Measurements from ENCODE around the gene SURF2.

Gene SURF2

DNA sequence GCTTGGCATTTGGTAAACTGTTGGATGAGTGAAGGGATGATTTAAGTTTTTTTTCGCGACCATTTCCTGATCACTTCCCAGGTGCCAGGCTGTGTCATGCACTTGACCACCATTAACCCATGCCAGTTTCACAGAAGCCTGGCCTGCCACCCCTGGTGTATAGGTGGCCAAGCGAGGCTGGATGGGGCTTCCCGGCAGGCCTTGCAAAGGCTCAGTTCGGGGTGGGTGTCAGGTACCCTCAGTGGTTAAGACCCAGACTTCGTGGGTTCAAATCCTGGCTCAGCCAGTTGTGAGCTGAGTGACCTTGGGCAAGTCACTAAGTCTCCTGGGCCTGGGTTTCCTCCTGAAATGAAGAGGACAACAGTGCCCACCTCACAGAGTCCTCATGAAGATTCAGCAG is 10.8 kb upstream of the SURF2 start:
- TF ChIP-seq, protein P1, sequence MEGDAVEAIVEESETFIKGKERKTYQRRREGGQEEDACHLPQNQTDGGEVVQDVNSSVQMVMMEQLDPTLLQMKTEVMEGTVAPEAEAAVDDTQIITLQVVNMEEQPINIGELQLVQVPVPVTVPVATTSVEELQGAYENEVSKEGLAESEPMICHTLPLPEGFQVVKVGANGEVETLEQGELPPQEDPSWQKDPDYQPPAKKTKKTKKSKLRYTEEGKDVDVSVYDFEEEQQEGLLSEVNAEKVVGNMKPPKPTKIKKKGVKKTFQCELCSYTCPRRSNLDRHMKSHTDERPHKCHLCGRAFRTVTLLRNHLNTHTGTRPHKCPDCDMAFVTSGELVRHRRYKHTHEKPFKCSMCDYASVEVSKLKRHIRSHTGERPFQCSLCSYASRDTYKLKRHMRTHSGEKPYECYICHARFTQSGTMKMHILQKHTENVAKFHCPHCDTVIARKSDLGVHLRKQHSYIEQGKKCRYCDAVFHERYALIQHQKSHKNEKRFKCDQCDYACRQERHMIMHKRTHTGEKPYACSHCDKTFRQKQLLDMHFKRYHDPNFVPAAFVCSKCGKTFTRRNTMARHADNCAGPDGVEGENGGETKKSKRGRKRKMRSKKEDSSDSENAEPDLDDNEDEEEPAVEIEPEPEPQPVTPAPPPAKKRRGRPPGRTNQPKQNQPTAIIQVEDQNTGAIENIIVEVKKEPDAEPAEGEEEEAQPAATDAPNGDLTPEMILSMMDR (IDR thresholded peaks at IDR 0.05; ENCODE audit: insufficient read depth, low read length, poor library complexity, severe bottlenecking) = no peak
- Histone ChIP-seq H3K27me3 (replicated peaks; ENCODE audit: control insufficient read depth, insufficient read depth, low read length) (no peaks in the 10 kb centered on the region), H3K4me3 (replicated peaks; ENCODE audit: low read depth, low read length) (no peak overlapping the region), H3K36me3 (ENCODE audit: control insufficient read depth, insufficient read depth, low read length) (peaks cover 43% of the 10 kb centered on the region)
- no peak for DNase-seq (ENCODE audit: extremely low read depth, insufficient read length)

DNA sequence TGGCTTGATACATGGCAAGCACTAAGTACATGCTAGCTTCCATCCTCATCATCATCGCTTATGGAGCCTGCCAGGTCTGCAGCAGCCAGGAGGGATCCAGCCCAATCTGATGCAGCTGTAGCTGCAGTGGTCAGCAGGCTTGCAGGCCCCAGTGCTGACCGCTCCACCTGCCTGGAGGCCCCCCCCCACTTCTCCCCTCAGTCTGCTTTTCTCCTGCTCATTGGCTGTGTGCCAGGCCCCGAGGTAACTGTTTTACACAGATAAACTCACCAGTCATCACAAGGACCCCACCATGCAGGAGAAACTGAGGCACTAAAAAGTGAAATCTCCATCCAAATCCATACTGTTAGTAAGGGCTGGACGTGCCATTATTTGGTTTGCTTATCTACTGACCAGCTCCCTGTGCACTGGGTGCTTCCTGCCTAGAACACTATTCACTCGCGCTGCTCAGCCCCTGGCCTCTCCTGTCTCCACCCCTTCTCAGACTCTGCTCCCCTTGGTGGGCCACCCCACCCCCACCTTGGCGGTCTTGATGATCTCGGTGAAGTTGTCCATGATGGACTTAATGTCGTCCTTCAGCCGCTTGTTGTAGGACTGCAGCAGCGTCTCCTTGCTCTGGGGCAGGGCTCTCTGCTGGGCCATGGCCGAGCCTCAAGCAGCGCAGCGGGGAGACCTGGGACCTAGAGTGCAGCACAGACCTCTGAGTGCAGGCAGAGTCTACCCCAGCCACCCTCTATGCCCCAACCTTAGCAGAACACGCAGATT is 10.1 kb upstream of the SURF2 start:
- Histone ChIP-seq H3K4me3 (replicated peaks; ENCODE audit: low read depth, low read length) (peak overlapping the region; percentile 99), H3K27me3 (replicated peaks; ENCODE audit: control insufficient read depth, insufficient read depth, low read length) (no peaks in the 10 kb centered on the region), H3K36me3 (ENCODE audit: control insufficient read depth, insufficient read depth, low read length) (peaks cover 40% of the 10 kb centered on the region)
- TF ChIP-seq, protein P1 (IDR thresholded peaks at IDR 0.05; ENCODE audit: insufficient read depth, low read length, poor library complexity, severe bottlenecking) = no peak
- DNase-seq (ENCODE audit: extremely low read depth, insufficient read length) = no peak

DNA sequence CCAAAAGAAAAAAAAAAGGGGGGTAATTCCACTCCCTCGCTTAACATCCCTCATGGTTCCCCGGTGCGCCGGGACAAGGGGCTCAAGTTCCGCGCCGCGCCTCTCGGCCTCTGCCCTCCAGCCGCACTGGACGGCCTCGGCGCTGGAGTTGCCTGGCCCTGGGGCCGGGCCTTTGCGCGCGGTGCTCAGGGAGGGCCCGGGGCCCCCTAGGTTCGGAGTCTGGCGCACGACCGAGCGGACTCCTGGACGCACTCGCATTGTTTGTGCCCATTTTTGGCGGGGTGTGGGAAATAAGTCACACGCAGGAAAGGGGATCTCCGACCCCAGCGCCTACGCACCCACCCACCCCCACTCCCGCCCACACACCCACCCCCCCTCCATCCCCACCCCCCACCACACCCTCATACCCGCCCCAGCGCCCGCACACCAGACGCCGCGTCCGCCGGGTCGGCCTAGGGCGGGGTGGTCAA is 8.8 kb upstream of the SURF2 start:
- peak overlapping the region; percentile 99 for H3K4me3 ChIP-seq (replicated peaks; ENCODE audit: low read depth, low read length)
- TF ChIP-seq, protein P1 (IDR thresholded peaks at IDR 0.05; ENCODE audit: insufficient read depth, low read length, poor library complexity, severe bottlenecking) = no peak
- no peaks in the 10 kb centered on the region for H3K27me3 ChIP-seq (replicated peaks; ENCODE audit: control insufficient read depth, insufficient read depth, low read length)
- DNase-seq (ENCODE audit: extremely low read depth, insufficient read length) = peak; percentile 74
- peaks cover 43% of the 10 kb centered on the region for H3K36me3 ChIP-seq (ENCODE audit: control insufficient read depth, insufficient read depth, low read length)

DNA sequence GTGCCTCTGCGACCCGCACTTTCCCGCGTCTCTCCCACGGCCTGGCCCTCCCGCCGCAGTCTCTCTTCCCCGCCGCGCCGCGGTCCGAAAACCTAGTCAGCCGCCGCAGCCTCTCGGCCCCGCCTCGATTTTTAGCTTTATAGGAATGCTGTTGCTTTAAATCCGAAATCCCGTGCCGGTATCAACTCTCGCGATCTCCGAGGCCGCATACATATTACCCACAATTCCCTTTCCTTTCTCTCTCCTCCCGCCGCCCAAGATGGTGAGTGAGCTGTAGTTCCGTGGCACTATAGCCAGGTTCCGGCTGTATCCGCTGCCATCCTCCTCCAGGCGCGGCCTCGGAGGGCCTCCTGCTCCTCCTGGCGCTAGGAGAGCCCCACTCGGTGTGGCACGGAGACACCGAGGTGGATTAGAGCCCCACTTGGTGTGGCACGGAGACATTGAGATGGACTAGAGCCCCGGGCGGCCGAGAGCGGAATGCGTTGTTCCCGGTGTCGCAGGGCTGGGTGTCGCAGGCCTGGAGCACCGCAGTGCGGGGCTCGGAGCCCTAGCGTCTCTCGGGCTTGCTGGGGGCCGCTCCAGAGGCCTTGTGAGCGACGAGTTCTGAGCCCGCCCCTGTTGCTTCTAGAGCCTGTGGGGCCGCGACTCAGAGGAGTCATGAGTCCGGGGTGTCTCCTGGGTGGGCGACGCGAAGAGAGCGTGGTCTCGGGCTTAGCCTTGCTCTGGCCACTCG is 8.2 kb upstream of the SURF2 start, which contains the start of the genes MED22 and RPL7A:
MED22 (minus strand) TSS at position 147 of the 733 bp plus-strand sequence. CDS start 1,469 bp downstream, outside the sequence.
RPL7A (plus strand) TSS at position 234 of the 733 bp plus-strand sequence; CDS start at position 260, 26 bp downstream.
- Histone ChIP-seq H3K27me3 (replicated peaks; ENCODE audit: control insufficient read depth, insufficient read depth, low read length) (no peaks in the 10 kb centered on the region), H3K36me3 (ENCODE audit: control insufficient read depth, insufficient read depth, low read length) (peaks cover 44% of the 10 kb centered on the region), H3K4me3 (replicated peaks; ENCODE audit: low read depth, low read length) (peak within 1 kb of the TSS; percentile 99)
- peak; percentile 86 for DNase-seq (ENCODE audit: extremely low read depth, insufficient read length)
- TF ChIP-seq, protein P1 (IDR thresholded peaks at IDR 0.05; ENCODE audit: insufficient read depth, low read length, poor library complexity, severe bottlenecking) = no peak

DNA sequence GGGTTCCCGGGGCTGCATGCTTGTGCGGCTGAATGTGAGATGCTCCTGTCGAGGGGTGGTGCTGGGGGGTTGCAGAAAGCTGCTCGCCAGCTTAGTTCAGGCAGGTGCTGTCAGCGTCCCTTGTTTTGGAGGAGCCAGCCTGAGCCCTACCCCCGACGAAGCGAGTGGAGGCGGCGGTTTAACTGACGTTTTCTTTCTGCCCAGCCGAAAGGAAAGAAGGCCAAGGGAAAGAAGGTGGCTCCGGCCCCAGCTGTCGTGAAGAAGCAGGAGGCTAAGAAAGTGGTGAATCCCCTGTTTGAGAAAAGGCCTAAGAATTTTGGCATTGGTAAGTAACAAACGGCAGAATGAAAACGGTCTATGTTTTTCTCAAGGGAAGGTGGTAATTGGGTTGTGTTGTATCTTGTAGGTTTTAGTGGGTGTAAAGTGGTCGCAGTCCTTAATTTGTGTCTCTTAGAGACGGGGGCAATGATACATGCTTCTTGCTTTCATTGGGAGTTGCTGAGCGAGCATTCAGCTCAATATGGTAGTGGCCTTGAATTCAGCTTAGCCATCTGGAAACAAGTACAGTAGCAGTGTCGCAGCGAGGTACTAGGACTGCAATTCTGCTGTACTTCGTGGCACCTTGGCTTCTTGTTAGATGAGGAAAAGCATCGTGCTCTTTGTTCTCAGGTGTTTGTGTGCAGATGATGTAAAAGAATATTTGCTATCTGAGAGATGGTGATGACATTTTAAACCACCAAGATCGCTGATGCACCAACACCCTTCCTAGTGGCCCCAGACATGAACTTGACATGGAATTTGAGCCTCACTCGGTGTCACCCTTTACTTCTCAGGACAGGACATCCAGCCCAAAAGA is 7.4 kb upstream of the SURF2 start:
- Histone ChIP-seq H3K4me3 (replicated peaks; ENCODE audit: low read depth, low read length) (peak overlapping the region; percentile 99), H3K36me3 (ENCODE audit: control insufficient read depth, insufficient read depth, low read length) (peaks cover 38% of the 10 kb centered on the region), H3K27me3 (replicated peaks; ENCODE audit: control insufficient read depth, insufficient read depth, low read length) (no peaks in the 10 kb centered on the region)
- no peak for DNase-seq (ENCODE audit: extremely low read depth, insufficient read length)
- TF ChIP-seq, protein P1 (IDR thresholded peaks at IDR 0.05; ENCODE audit: insufficient read depth, low read length, poor library complexity, severe bottlenecking) = no peak

Measured in GM06990 (cell line).